Omental fat pad (tissue), 4 donors: ENCODE data around the gene NEDD4. TPM values are rescaled to one million over a fixed set of nuclear protein-coding genes. Genes with fewer than 3 reads are reported as not detected.
"Not testable (repeated sequence)": the region's sequence is repeated elsewhere in the genome, so short reads cannot be mapped to it uniquely, and the experiment has no call there.

Experiments used
- ATAC-seq: fragments of 150-250 bp; one replicate; pipeline ENCODE4 v1.9.1; 2016; ENCODE audit warnings: mild to moderate bottlenecking, moderate library complexity; ENCODE audit not compliant: low FRiP score
- DNase-seq: peaks from one replicate; pipeline ENCODE4 v3.0.0-alpha.2; 2019; ENCODE audit warnings: low spot score
- CTCF ChIP-seq, 3 donors: fragments of 450-650 bp; IDR thresholded peaks; one replicate each; pipeline ENCODE4 v1.5.1; 2016 to 2017; ENCODE audit warnings: antibody characterized with exemption in 3 of 3, mild to moderate bottlenecking in 3 of 3, moderate library complexity in 2 of 3
- total RNA-seq, 4 donors: library from RNA; depleted of rRNA; stranded (reverse); fragments of >200 nt; gene quantifications; one replicate each; pipeline ENCODE4 v1.1.0, GENCODE V29; 2016

The NEDD4 gene
- total RNA-seq, 4 donors from 2014 or later, result 9.5 to 40.5 (median 15.6) TPM

GRCh38 chr15:55799291-55800212 lies 193.9 kb downstream of the NEDD4 start:
- DNase-seq, result no peak
- TF ChIP-seq CTCF (IDR thresholded peaks at IDR 0.05), result no peak
- no peak for ATAC-seq

- no peak for DNase-seq
- no peak for TF ChIP-seq CTCF (IDR thresholded peaks at IDR 0.05)
- no peak for ATAC-seq
Observed at GRCh38 chr15:55796321-55796965, 197.0 kb downstream of the NEDD4 start.

- no peak for DNase-seq
- no peak for ATAC-seq
- TF ChIP-seq CTCF (IDR thresholded peaks at IDR 0.05), result no peak
Observed at GRCh38 chr15:55795031-55795430, 198.4 kb downstream of the NEDD4 start.

GRCh38 chr15:55791551-55792400 lies 201.6 kb downstream of the NEDD4 start:
- no peak for DNase-seq
- peak; percentile 76 for ATAC-seq
- no peak for TF ChIP-seq CTCF (IDR thresholded peaks at IDR 0.05)

GRCh38 chr15:55789066-55789660 lies 204.2 kb downstream of the NEDD4 start:
- TF ChIP-seq CTCF (IDR thresholded peaks at IDR 0.05), result no peak
- ATAC-seq (no peak), DNase-seq (no peak)

GRCh38 chr15:55786341-55786740 lies 207.1 kb downstream of the NEDD4 start:
- DNase-seq, result no peak
- TF ChIP-seq CTCF (IDR thresholded peaks at IDR 0.05), result no peak
- no peak for ATAC-seq

- not testable (repeated sequence) for ATAC-seq, DNase-seq
Observed at GRCh38 chr15:55785593-55785992, 207.8 kb downstream of the NEDD4 start.
